Epithelial cell of proximal tubule (primary cell): ENCODE data around the gene EFNA5. TPM values are rescaled to one million over a fixed set of nuclear protein-coding genes. Genes with fewer than 3 reads are reported as not detected.

ENCODE experiments used
- DNase-seq: peaks from one replicate; pipeline ENCODE4 v3.0.0-alpha.2; 2011; ENCODE audit warnings: low read depth
- H3K4me3 ChIP-seq: 2 replicates; pipeline ENCODE4 v1.5.1; 2011; ENCODE audit warnings: low read depth, mild to moderate bottlenecking, low read length
- CTCF ChIP-seq: conservative IDR thresholded peaks from 2 replicates; pipeline ENCODE4 v1.5.1; 2012; ENCODE audit warnings: low read depth, mild to moderate bottlenecking, low read length
- total RNA-seq: library from RNA; depleted of rRNA; stranded (reverse); fragments of >200 nt; gene quantifications from 2 replicates; pipeline ENCODE4 v1.2.3, GENCODE V29; 2015

The EFNA5 gene
- total RNA-seq, 1 donor from 2014 or later = 28.1 TPM

GRCh38 chr5:107646418-107646817 is 24.3 kb downstream of the EFNA5 start:
- no peak overlapping the region for H3K4me3 ChIP-seq
- DNase-seq = no peak
- no peak for TF ChIP-seq CTCF

GRCh38 chr5:107640568-107640967 is 30.2 kb downstream of the EFNA5 start:
- H3K4me3 ChIP-seq = no peak overlapping the region
- no peak for TF ChIP-seq CTCF
- no peak for DNase-seq

GRCh38 chr5:107639990-107640389 is 30.7 kb downstream of the EFNA5 start:
- DNase-seq = no peak
- H3K4me3 ChIP-seq = no peak overlapping the region
- TF ChIP-seq CTCF = no peak

GRCh38 chr5:107636555-107636954 is 34.2 kb downstream of the EFNA5 start:
- no peak overlapping the region for H3K4me3 ChIP-seq
- DNase-seq = no peak
- TF ChIP-seq CTCF = no peak

GRCh38 chr5:107636068-107636467 is 34.7 kb downstream of the EFNA5 start:
- no peak for TF ChIP-seq CTCF

GRCh38 chr5:107634981-107635848 is 35.5 kb downstream of the EFNA5 start:
- TF ChIP-seq CTCF = no peak
- no peak overlapping the region for H3K4me3 ChIP-seq
- no peak for DNase-seq

More at GRCh38 chr5:107636068-107636467, 34.7 kb downstream of the EFNA5 start:
- no peak overlapping the region for H3K4me3 ChIP-seq
- no peak for DNase-seq
